T-helper 1 cell treated with Interleukin-12 subunit alpha and Interleukin-12 subunit beta and Interleukin-4 antibody, amounts not matched to agents 30 ng/mL and 1 ng/mL, for 36 hours (primary cell): ENCODE data around the gene DIO3. TPM values are rescaled to one million over a fixed set of nuclear protein-coding genes. Genes with fewer than 3 reads are reported as not detected.
"Not testable (repeated sequence)": the region's sequence is repeated elsewhere in the genome, so short reads cannot be mapped to it uniquely, and the experiment has no call there.

Source experiments
- intact Hi-C: fragments of 100-400 bp; cut with micrococcal nuclease; formaldehyde crosslinking; loops from one replicate; pipeline ENCODE4 v1.15.1; 2024
- total RNA-seq: library from RNA; stranded (reverse); gene quantifications from 2 replicates; pipeline ENCODE4 v1.2.3, GENCODE V29; 2022

Gene DIO3
- total RNA-seq, 1 donor from 2014 or later = not detected

GRCh38 chr14:101557811-101558738, 3.2 kb upstream of the DIO3 start:
- intact Hi-C loops = loop anchor here (5.0 kb wide), 1 partner anchor 96 kb away; no protein-coding TSS in a partner anchor

GRCh38 chr14:101558739-101559240, 2.5 kb upstream of the DIO3 start:
- intact Hi-C loops = loop anchor here (5.0 kb wide), 1 partner anchor 96 kb away; no protein-coding TSS in a partner anchor

GRCh38 chr14:101559250-101559623, 2.1 kb upstream of the DIO3 start:
- intact Hi-C loops = loop anchor here (5.0 kb wide), 1 partner anchor 97 kb away; no protein-coding TSS in a partner anchor

GRCh38 chr14:101559624-101560533, 1.4 kb upstream of the DIO3 start:
- intact Hi-C loops = loop anchor here (5.0 kb wide), 1 partner anchor 98 kb away; no protein-coding TSS in a partner anchor

GRCh38 chr14:101560534-101561113, 671 bp upstream of the DIO3 start:
- intact Hi-C loops = no loop called here

GRCh38 chr14:101561897-101562490, 699 bp downstream of the DIO3 start:
- intact Hi-C loops = no loop called here

GRCh38 chr14:101562659-101563351, 1.5 kb downstream of the DIO3 start:
- intact Hi-C loops = no loop called here

- intact Hi-C loops = no loop called here
Observed at GRCh38 chr14:101563352-101563653, 2.0 kb downstream of the DIO3 start.

GRCh38 chr14:101563654-101564443, 2.6 kb downstream of the DIO3 start:
- intact Hi-C loops = no loop called here

- intact Hi-C loops = no loop called here
Observed at GRCh38 chr14:101564444-101564776, 3.1 kb downstream of the DIO3 start.

- intact Hi-C loops = no loop called here
Observed at GRCh38 chr14:101564819-101565698, 3.8 kb downstream of the DIO3 start.

GRCh38 chr14:101567252-101567651, 6.0 kb downstream of the DIO3 start:
- intact Hi-C loops = no loop called here

- intact Hi-C loops = no loop called here
Observed at GRCh38 chr14:101571004-101571403, 9.7 kb downstream of the DIO3 start.

GRCh38 chr14:101572526-101572925, 11.2 kb downstream of the DIO3 start:
- intact Hi-C loops = not testable (repeated sequence)

- intact Hi-C loops = no loop called here
Observed at GRCh38 chr14:101573289-101573688, 12.0 kb downstream of the DIO3 start.

GRCh38 chr14:101575581-101575980, 14.3 kb downstream of the DIO3 start:
- intact Hi-C loops = no loop called here

GRCh38 chr14:101577221-101577909, 16.1 kb downstream of the DIO3 start:
- intact Hi-C loops = no loop called here

- intact Hi-C loops = no loop called here
Observed at GRCh38 chr14:101578489-101578888, 17.2 kb downstream of the DIO3 start.
